Tibial artery (tissue), 4 donors: ENCODE measurements around the gene TM9SF3.
"Not testable (repeated sequence)": the region's sequence is repeated elsewhere in the genome, so short reads cannot be mapped to it uniquely, and the experiment has no call there.

Experiments
- DNase-seq, 2 donors: peaks; one replicate each; pipeline ENCODE4 v3.0.0-alpha.2; 2019
- H3K27ac ChIP-seq, 2 donors: fragments of 200-600 bp; sonication (generic) in 1 of 2; 1 replicate in 1 of 2; 2 replicates in 1 of 2; pipeline ENCODE4 v1.5.1; 2018 to 2019; ENCODE audit warnings: mild to moderate bottlenecking in 1 of 2
- H3K27me3 ChIP-seq, 2 donors: fragments of 200-600 bp; sonication (generic) in 1 of 2; one replicate each; pipeline versions ENCODE4 v1.5.1 to v1.6.0; 2016 to 2019
- H3K36me3 ChIP-seq, 3 donors: fragments of 200-600 bp; sonication (generic) in 2 of 3; one replicate each; pipeline ENCODE4 v1.5.1; 2016 to 2019; ENCODE audit warnings: mild to moderate bottlenecking in 2 of 3
- H3K4me1 ChIP-seq, 4 donors: fragments of 200-600 bp; sonication (generic) in 2 of 4; 1 replicate in 3 of 4; 2 replicates in 1 of 4; pipeline ENCODE4 v1.5.1; 2016 to 2019
- H3K4me3 ChIP-seq, 2 donors: fragments of 200-600 bp; sonication (generic) in 1 of 2; 1 replicate in 1 of 2; 2 replicates in 1 of 2; pipeline ENCODE4 v1.5.1; 2018 to 2019; ENCODE audit warnings: mild to moderate bottlenecking in 2 of 2
- H3K9me3 ChIP-seq, 3 donors: fragments of 200-600 bp; sonication (generic) in 1 of 3; one replicate each; pipeline ENCODE4 v1.5.1; 2016 to 2019
- intact Hi-C: fragments of 100-400 bp; cut with DNase I; formaldehyde crosslinking; loops from one replicate; pipeline ENCODE4 v1.15.0; 2023; ENCODE audit warnings: low total_unique reads
- TF ChIP-seq, protein P1 (sequence below), 2 experiments: fragments of 200-600 bp in 1 of 2; fragments of 450-650 bp in 1 of 2; IDR thresholded peaks; one replicate each; pipeline ENCODE4 v1.5.1; 2017 to 2019; ENCODE audit warnings: antibody characterized with exemption in 2 of 2, mild to moderate bottlenecking in 1 of 2, moderate library complexity in 1 of 2

TM9SF3 gene

DNA sequence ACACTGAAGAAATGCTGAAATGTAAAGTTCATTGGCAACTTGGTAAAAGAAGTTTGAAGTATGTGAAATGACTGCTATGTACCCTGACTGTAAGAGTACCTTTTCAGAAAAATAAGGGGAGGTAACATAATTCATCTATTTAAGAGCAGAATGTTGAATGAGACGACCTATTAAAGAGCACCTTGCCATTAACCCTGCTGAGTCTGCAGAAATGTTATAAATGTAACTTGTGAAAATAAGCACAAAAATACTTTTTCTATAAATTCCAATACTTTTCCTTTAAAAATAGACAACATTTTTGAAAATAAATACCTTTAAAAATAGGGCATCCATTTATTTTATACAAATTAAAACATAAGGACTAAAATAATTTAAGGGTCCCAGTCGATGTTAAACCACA, 7.7 kb downstream of the TM9SF3 start:
- Histone ChIP-seq H3K27me3 (no peaks in the 10 kb centered on the region), H3K4me3 (no peak overlapping the region), H3K4me1 (peaks cover 0 to 70% (median 39%) of the 10 kb centered on the region in 4 donors), H3K9me3 (no peaks in the 10 kb centered on the region), H3K36me3 (no peaks in the 10 kb centered on the region), H3K27ac (no peak overlapping the region)
- TF ChIP-seq, protein P1, sequence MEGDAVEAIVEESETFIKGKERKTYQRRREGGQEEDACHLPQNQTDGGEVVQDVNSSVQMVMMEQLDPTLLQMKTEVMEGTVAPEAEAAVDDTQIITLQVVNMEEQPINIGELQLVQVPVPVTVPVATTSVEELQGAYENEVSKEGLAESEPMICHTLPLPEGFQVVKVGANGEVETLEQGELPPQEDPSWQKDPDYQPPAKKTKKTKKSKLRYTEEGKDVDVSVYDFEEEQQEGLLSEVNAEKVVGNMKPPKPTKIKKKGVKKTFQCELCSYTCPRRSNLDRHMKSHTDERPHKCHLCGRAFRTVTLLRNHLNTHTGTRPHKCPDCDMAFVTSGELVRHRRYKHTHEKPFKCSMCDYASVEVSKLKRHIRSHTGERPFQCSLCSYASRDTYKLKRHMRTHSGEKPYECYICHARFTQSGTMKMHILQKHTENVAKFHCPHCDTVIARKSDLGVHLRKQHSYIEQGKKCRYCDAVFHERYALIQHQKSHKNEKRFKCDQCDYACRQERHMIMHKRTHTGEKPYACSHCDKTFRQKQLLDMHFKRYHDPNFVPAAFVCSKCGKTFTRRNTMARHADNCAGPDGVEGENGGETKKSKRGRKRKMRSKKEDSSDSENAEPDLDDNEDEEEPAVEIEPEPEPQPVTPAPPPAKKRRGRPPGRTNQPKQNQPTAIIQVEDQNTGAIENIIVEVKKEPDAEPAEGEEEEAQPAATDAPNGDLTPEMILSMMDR (IDR thresholded peaks at IDR 0.05): no peak
- no peak for DNase-seq
- intact Hi-C loops: no loop called here

DNA sequence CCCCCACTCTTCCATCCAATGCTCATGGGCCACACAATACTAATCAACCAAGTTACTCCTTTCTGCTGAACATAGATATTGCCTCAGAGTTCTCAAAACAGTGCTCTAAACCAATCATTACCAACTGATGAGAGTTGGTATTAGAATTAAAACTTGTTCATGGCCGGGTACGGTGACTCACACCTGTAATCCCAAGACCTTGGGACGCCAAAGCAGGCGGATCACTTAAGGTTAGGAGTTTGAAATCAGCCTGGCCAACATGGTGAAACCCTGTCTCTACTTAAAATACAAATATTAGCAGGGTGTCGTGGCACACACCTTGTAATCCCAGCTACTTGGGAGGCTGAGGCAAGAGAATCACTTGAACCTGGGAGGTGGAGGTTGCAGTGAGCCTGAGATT, 8.2 kb downstream of the TM9SF3 start:
- no peak for DNase-seq
- Histone ChIP-seq H3K27ac (no peak overlapping the region), H3K4me1 (peaks cover 0 to 65% (median 35%) of the 10 kb centered on the region in 4 donors), H3K4me3 (no peak overlapping the region), H3K9me3 (no peaks in the 10 kb centered on the region), H3K27me3 (no peaks in the 10 kb centered on the region), H3K36me3 (no peaks in the 10 kb centered on the region)
- intact Hi-C loops: no loop called here
- TF ChIP-seq, protein P1 (IDR thresholded peaks at IDR 0.05): no peak

DNA sequence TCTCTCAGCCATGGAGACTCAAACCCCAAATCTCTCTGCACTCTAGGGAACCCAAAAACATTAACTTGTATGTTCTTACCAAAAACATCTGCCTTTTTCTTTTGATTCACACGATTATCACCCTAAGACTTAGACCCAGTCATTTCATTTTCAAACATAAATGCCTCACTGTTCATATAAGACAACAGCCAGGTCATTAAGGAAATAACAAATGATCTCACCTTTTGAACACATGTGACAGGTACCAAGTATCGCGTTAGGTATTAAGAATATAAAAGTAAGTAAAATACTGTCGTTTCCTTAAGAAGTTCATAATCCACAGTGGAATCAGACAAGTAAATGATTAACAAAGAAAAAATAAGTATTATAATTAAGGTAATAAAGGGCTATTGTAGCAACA, 8.8 kb downstream of the TM9SF3 start:
- intact Hi-C loops: no loop called here
- DNase-seq: no peak
- Histone ChIP-seq H3K27ac (no peak overlapping the region), H3K36me3 (no peaks in the 10 kb centered on the region), H3K27me3 (no peaks in the 10 kb centered on the region), H3K4me1 (peaks cover 0 to 58% (median 33%) of the 10 kb centered on the region in 4 donors), H3K4me3 (no peak overlapping the region), H3K9me3 (no peaks in the 10 kb centered on the region)
- TF ChIP-seq, protein P1 (IDR thresholded peaks at IDR 0.05): no peak

DNA sequence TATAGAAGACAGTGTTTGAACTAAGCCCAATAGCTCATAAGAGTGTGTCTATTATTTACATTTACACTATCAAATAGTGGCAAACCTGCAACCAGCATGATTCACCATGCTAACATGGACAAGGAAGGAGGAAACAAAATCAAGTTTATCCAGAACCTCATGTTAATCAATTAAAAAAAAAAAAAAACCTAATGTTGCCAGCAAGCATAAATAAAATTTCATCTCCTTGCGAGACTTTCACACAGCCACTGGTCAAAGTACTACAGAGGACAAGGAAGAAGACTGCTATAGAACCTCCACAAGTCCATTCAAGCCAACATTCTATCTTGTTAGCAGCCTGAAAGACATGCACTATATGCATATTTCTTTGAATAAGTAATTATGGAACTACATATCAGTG, 9.7 kb downstream of the TM9SF3 start:
- Histone ChIP-seq H3K27ac (no peak overlapping the region), H3K27me3 (no peaks in the 10 kb centered on the region), H3K4me1 (peaks cover 0 to 49% (median 26%) of the 10 kb centered on the region in 4 donors), H3K9me3 (no peaks in the 10 kb centered on the region), H3K36me3 (no peaks in the 10 kb centered on the region), H3K4me3 (no peak overlapping the region)
- TF ChIP-seq, protein P1 (IDR thresholded peaks at IDR 0.05): no peak
- no peak for DNase-seq
- intact Hi-C loops: no loop called here

DNA sequence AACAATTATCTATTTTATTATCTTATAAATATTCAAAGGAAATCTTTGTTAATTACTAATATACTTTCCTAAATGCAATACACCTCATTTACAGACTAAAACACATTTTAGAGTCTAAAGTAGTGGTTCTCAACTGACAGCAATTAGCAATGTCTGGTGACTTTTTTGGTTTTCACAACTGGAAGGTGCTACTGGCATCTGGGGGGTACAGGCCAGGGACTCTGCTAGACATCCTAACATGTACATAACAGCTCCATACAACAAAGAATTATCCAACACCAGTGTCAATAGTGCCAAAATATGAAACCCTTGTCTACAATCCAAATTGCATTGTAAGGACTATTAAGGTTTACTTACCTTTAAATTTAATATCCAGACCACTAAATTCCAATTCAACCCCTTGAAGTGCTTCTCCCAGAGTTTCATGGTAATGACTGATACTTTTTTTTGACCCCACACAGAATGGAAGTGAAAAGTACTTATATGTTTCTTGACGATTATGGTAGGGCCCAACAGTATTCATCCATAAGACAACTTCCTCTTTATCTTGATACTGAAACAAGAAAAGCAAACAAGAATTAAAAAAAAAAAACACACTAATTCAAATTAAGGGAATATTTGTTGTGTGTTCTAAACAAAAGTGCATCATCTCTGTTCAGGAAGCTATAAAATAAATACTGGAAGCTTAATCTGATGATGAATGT, 10.4 kb downstream of the TM9SF3 start:
- no peak overlapping the region for H3K4me3 ChIP-seq
- no peaks in the 10 kb centered on the region for H3K36me3 ChIP-seq
- no peaks in the 10 kb centered on the region for H3K9me3 ChIP-seq
- H3K27ac ChIP-seq: no peak overlapping the region
- DNase-seq: no peak
- intact Hi-C loops: no loop called here
- no peaks in the 10 kb centered on the region for H3K27me3 ChIP-seq
- TF ChIP-seq, protein P1 (IDR thresholded peaks at IDR 0.05): no peak
- peaks cover 0 to 43% (median 21%) of the 10 kb centered on the region in 4 donors for H3K4me1 ChIP-seq

DNA sequence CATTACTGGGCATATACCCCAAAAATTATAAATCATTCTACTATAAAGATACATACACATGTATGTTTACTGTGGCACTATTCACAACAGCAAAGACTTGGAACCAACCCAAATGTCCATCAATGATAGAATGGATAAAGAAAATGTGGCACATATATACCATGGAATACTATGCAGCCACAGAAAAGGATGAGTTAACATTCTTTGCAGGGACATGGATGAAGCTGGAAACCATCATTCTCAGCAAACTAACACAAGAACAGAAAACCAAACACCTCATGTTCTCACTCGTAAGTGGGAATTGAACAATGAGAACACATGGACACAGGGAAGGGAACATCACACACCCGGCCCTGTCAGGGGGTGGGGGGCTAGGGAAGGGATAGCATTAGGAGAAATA, 12.2 kb downstream of the TM9SF3 start:
- DNase-seq, intact Hi-C loops, H3K4me3 ChIP-seq, H3K36me3 ChIP-seq, H3K9me3 ChIP-seq, H3K27ac ChIP-seq, H3K27me3 ChIP-seq: not testable (repeated sequence)
- peaks cover 0 to 28% (median 19%) of the 10 kb centered on the region in 4 donors for H3K4me1 ChIP-seq
